Neuronal stem cell (in vitro differentiated cells): ENCODE measurements around the gene GPBP1.
"Not testable (repeated sequence)": the region's sequence is repeated elsewhere in the genome, so short reads cannot be mapped to it uniquely, and the experiment has no call there.

Experiments
- DNase-seq: peaks from one replicate; pipeline ENCODE4 v3.0.0-alpha.2; 2013; ENCODE audit warnings: low spot score
- H2AFZ ChIP-seq: one replicate; pipeline ENCODE4 v1.6.1; 2013; ENCODE audit warnings: mild to moderate bottlenecking, low read length, inconsistent platforms
- H2AK5ac ChIP-seq: 2 replicates; pipeline ENCODE4 v1.6.1; 2013; ENCODE audit warnings: low read depth, mild to moderate bottlenecking, inconsistent platforms, low read length, moderate library complexity, mixed read lengths
- H2BK120ac ChIP-seq: 2 replicates; pipeline ENCODE4 v1.6.1; 2013; ENCODE audit warnings: low read depth, mild to moderate bottlenecking, inconsistent platforms, low read length, moderate library complexity, mixed read lengths
- H2BK12ac ChIP-seq: one replicate; pipeline ENCODE4 v1.6.1; 2013; ENCODE audit warnings: low read length, inconsistent platforms
- H2BK15ac ChIP-seq: 2 replicates; pipeline ENCODE4 v1.6.1; 2013; ENCODE audit warnings: mild to moderate bottlenecking, low read length, inconsistent platforms, mixed read lengths
- H2BK5ac ChIP-seq: one replicate; pipeline ENCODE4 v1.6.1; 2013; ENCODE audit warnings: inconsistent platforms, mild to moderate bottlenecking, low read length, moderate library complexity
- H3K14ac ChIP-seq: one replicate; pipeline ENCODE4 v1.6.1; 2013; ENCODE audit warnings: low read length, inconsistent platforms
- H3K18ac ChIP-seq: 2 replicates; pipeline ENCODE4 v1.6.1; 2013; ENCODE audit warnings: low read length, inconsistent platforms
- H3K23ac ChIP-seq: 2 replicates; pipeline ENCODE4 v1.6.1; 2013; ENCODE audit warnings: low read depth, mild to moderate bottlenecking, mixed read lengths, low read length, inconsistent platforms; ENCODE audit not compliant: poor library complexity
- H3K27ac ChIP-seq: replicated peaks from 3 replicates; pipeline ENCODE4 v1.5.1; 2013; ENCODE audit warnings: low read length, inconsistent platforms
- H3K27me3 ChIP-seq, 3 experiments: 2 replicates each; pipeline ENCODE4 v1.6.1; 2013; ENCODE audit warnings: low read length in 3 of 3, mild to moderate bottlenecking in 2 of 3, inconsistent platforms in 1 of 3, low read depth in 1 of 3, mixed read lengths in 1 of 3, moderate library complexity in 1 of 3; ENCODE audit not compliant: control insufficient read depth in 3 of 3, insufficient read depth in 3 of 3
- H3K36me3 ChIP-seq, 2 donors: replicated peaks in 1 of 2; 2 replicates each; pipeline ENCODE4 v1.6.1; 2013; ENCODE audit warnings: low read length in 2 of 2; ENCODE audit not compliant: control insufficient read depth in 2 of 2, insufficient read depth in 2 of 2
- H3K4ac ChIP-seq: 2 replicates; pipeline ENCODE4 v1.6.1; 2013; ENCODE audit warnings: inconsistent platforms, mild to moderate bottlenecking, low read length, moderate library complexity
- H3K4me1 ChIP-seq, 2 donors: 1 replicate in 1 of 2; 2 replicates in 1 of 2; pipeline ENCODE4 v1.6.1; 2013; ENCODE audit warnings: low read length in 2 of 2, low read depth in 1 of 2; ENCODE audit not compliant: control insufficient read depth in 2 of 2, insufficient read depth in 1 of 2
- H3K4me2 ChIP-seq: one replicate; pipeline ENCODE4 v1.6.1; 2013; ENCODE audit warnings: mild to moderate bottlenecking, low read length, inconsistent platforms; ENCODE audit not compliant: insufficient read depth, poor library complexity, severe bottlenecking
- H3K4me3 ChIP-seq, 2 donors: 2 replicates each; pipeline ENCODE4 v1.5.1; 2013; ENCODE audit warnings: low read length in 2 of 2, mild to moderate bottlenecking in 2 of 2, inconsistent platforms in 1 of 2, moderate library complexity in 1 of 2
- H3K79me1 ChIP-seq: one replicate; pipeline ENCODE4 v1.6.1; 2013; ENCODE audit warnings: low read depth, mild to moderate bottlenecking, inconsistent platforms, low read length, moderate library complexity
- H3K9ac ChIP-seq: one replicate; pipeline ENCODE4 v1.6.1; 2013; ENCODE audit warnings: mild to moderate bottlenecking, low read depth, low read length, inconsistent platforms; ENCODE audit not compliant: poor library complexity
- H3K9me3 ChIP-seq, 2 donors: replicated peaks in 1 of 2; 2 replicates each; pipeline versions ENCODE3 to v1.6.1; 2013; ENCODE audit warnings: low read length in 2 of 2, mild to moderate bottlenecking in 2 of 2, inconsistent platforms in 1 of 2, low read depth in 1 of 2, mixed read lengths in 1 of 2, moderate library complexity in 1 of 2; ENCODE audit not compliant: control insufficient read depth in 2 of 2, insufficient read depth in 1 of 2
- H4K8ac ChIP-seq: one replicate; pipeline ENCODE4 v1.6.1; 2013; ENCODE audit warnings: low read depth, mild to moderate bottlenecking, inconsistent platforms, low read length, moderate library complexity
- H4K91ac ChIP-seq: one replicate; pipeline ENCODE4 v1.6.1; 2013; ENCODE audit warnings: low read length, low read depth, mild to moderate bottlenecking, inconsistent platforms; ENCODE audit not compliant: poor library complexity
- WGBS, 2 donors: extraction: QIAGEN DNeasy Blood & Tissue Kit; methylation state at CpG; one replicate each; pipeline ENCODE4 v1.1.7; 2013; ENCODE audit warnings: missing lambda C conversion rate in 2 of 2, mixed read lengths in 1 of 2; ENCODE audit not compliant: insufficient read length in 2 of 2, insufficient replicate concordance in 1 of 2; ENCODE audit errors: extremely low coverage in 2 of 2; 5-methylcytosine and 5-hydroxymethylcytosine counted together

Gene GPBP1

GRCh38 chr5:57280853-57281252, 107.0 kb downstream of the GPBP1 start:
- Histone ChIP-seq H2BK15ac (no peak overlapping the region), H3K4me3 (no peak overlapping the region), H3K4me2 (no peak overlapping the region), H2BK120ac (no peak overlapping the region), H3K79me1 (no peaks in the 10 kb centered on the region), H3K27me3 (no peaks in the 10 kb centered on the region), H3K4ac (no peak overlapping the region), H2BK12ac (no peak overlapping the region), H2AFZ (no peak overlapping the region), H3K9me3 (peaks cover 0 to 2% of the 10 kb centered on the region in 2 donors), H3K36me3 (no peaks in the 10 kb centered on the region), H3K14ac (no peak overlapping the region), H3K18ac (no peak overlapping the region), H3K4me1 (no peaks in the 10 kb centered on the region), H3K23ac (no peak overlapping the region), H4K8ac (no peak overlapping the region), H2BK5ac (no peak overlapping the region), H3K9ac (no peak overlapping the region), H4K91ac (no peak overlapping the region), H3K27ac (no peak overlapping the region), H2AK5ac (no peak overlapping the region)
- no CpG with 5 or more reads among the region's 2 CpGs for WGBS, 2 donors
- no peak for DNase-seq

- H3K4me2 ChIP-seq, H4K91ac ChIP-seq, H3K4me3 ChIP-seq: not testable (repeated sequence)
Observed at GRCh38 chr5:57285084-57285483, 111.2 kb downstream of the GPBP1 start.

GRCh38 chr5:57291894-57292293, 118.0 kb downstream of the GPBP1 start:
- no peak overlapping the region for H2BK120ac ChIP-seq
- H3K27ac ChIP-seq: no peak overlapping the region
- H3K4ac ChIP-seq: no peak overlapping the region
- no peak overlapping the region for H3K4me2 ChIP-seq
- H3K23ac ChIP-seq: no peak overlapping the region
- H4K8ac ChIP-seq: no peak overlapping the region
- no peak overlapping the region for H4K91ac ChIP-seq
- no peaks in the 10 kb centered on the region for H3K4me1 ChIP-seq
- no peak overlapping the region for H3K14ac ChIP-seq
- H3K36me3 ChIP-seq: no peaks in the 10 kb centered on the region
- H2AFZ ChIP-seq: no peak overlapping the region
- H2BK15ac ChIP-seq: no peak overlapping the region
- H3K79me1 ChIP-seq: no peaks in the 10 kb centered on the region
- H2BK5ac ChIP-seq: no peak overlapping the region
- no peak overlapping the region for H3K18ac ChIP-seq
- no peak overlapping the region for H3K9ac ChIP-seq
- no peak overlapping the region for H2AK5ac ChIP-seq
- H3K27me3 ChIP-seq: peaks cover 0 to 8% (median 3%) of the 10 kb centered on the region in 3 experiments
- no CpG with 5 or more reads among the region's 4 CpGs for WGBS, 2 donors
- H2BK12ac ChIP-seq: no peak overlapping the region
- DNase-seq: no peak
- H3K9me3 ChIP-seq: no peaks in the 10 kb centered on the region
- no peak overlapping the region for H3K4me3 ChIP-seq

More at GRCh38 chr5:57285084-57285483, 111.2 kb downstream of the GPBP1 start:
- not testable (repeated sequence) for H3K4me1 ChIP-seq, H3K27me3 ChIP-seq, H2BK5ac ChIP-seq, H2BK120ac ChIP-seq, H3K18ac ChIP-seq, H3K9me3 ChIP-seq, H3K79me1 ChIP-seq, DNase-seq, H2AFZ ChIP-seq, H3K27ac ChIP-seq, H2BK12ac ChIP-seq, H3K36me3 ChIP-seq, H3K4ac ChIP-seq, H3K23ac ChIP-seq, H3K14ac ChIP-seq, H2BK15ac ChIP-seq, H3K9ac ChIP-seq, H2AK5ac ChIP-seq, H4K8ac ChIP-seq
- no CpG with 5 or more reads among the region's 5 CpGs for WGBS, 2 donors

GRCh38 chr5:57292336-57292735, 118.5 kb downstream of the GPBP1 start:
- peaks cover 0 to 8% (median 3%) of the 10 kb centered on the region in 3 experiments for H3K27me3 ChIP-seq
- WGBS, 2 donors: no CpG with 5 or more reads among the region's 6 CpGs

More at GRCh38 chr5:57292336-57292735, 118.5 kb downstream of the GPBP1 start:
- no peak overlapping the region for H2BK120ac ChIP-seq
- no peak overlapping the region for H3K14ac ChIP-seq
- H2BK5ac ChIP-seq: no peak overlapping the region
- DNase-seq: no peak
- H4K8ac ChIP-seq: no peak overlapping the region
- no peaks in the 10 kb centered on the region for H3K4me1 ChIP-seq
- H3K4ac ChIP-seq: no peak overlapping the region
- no peak overlapping the region for H3K9ac ChIP-seq
- no peak overlapping the region for H3K23ac ChIP-seq
- H3K9me3 ChIP-seq: no peaks in the 10 kb centered on the region
- H2AFZ ChIP-seq: no peak overlapping the region
- H3K4me2 ChIP-seq: no peak overlapping the region
- no peak overlapping the region for H4K91ac ChIP-seq
- H2BK12ac ChIP-seq: no peak overlapping the region
- H3K36me3 ChIP-seq: no peaks in the 10 kb centered on the region
- H3K27ac ChIP-seq: no peak overlapping the region
- no peaks in the 10 kb centered on the region for H3K79me1 ChIP-seq
- no peak overlapping the region for H3K18ac ChIP-seq
- no peak overlapping the region for H2BK15ac ChIP-seq
- H2AK5ac ChIP-seq: no peak overlapping the region
- no peak overlapping the region for H3K4me3 ChIP-seq
